SK-N-SH (cell line): ENCODE data around the gene CCSER1.

Experiments used
- EP300 ChIP-seq, 2 experiments: IDR thresholded peaks; 2 replicates each; pipeline versions ENCODE4 v1.4.0 to v1.6.1; 2012; ENCODE audit warnings: borderline replicate concordance in 1 of 2, low read depth in 1 of 2, low read length in 1 of 2
- GABPA ChIP-seq: IDR thresholded peaks from 2 replicates; pipeline ENCODE4 v1.4.0; 2012; ENCODE audit warnings: low read depth, mild to moderate bottlenecking
- MXI1 ChIP-seq: IDR thresholded peaks from 2 replicates; pipeline ENCODE4 v1.6.1; 2012; ENCODE audit warnings: mild to moderate bottlenecking, low read depth, low read length, improper control_type of control experiment
- POLR2AphosphoS5 ChIP-seq: IDR thresholded peaks from 2 replicates; pipeline ENCODE4 v1.6.1; 2012; ENCODE audit warnings: low read depth, low read length
- RXRA ChIP-seq: IDR thresholded peaks from 2 replicates; pipeline ENCODE4 v1.4.0; 2012; ENCODE audit warnings: low read depth, mild to moderate bottlenecking, borderline replicate concordance
- SIN3A ChIP-seq: IDR thresholded peaks from 2 replicates; pipeline ENCODE4 v1.6.1; 2012; ENCODE audit warnings: low read depth, mild to moderate bottlenecking, low read length, moderate library complexity, borderline replicate concordance
- TF ChIP-seq, protein P1 (sequence below): fragments of 200-600 bp; sonication (generic); IDR thresholded peaks from 2 replicates; pipeline ENCODE4 v1.6.1; 2017; ENCODE audit warnings: antibody characterized with exemption, mild to moderate bottlenecking, moderate library complexity
- TF ChIP-seq, protein P2 (sequence below): fragments of 150-350 bp; IDR thresholded peaks from 2 replicates; pipeline ENCODE4 v1.6.1; 2016; ENCODE audit warnings: mild to moderate bottlenecking, low read depth, low read length
- TF ChIP-seq, protein P3 (sequence below): IDR thresholded peaks from 2 replicates; pipeline ENCODE4 v1.4.0; 2012; ENCODE audit warnings: low read depth, borderline replicate concordance

DNA sequence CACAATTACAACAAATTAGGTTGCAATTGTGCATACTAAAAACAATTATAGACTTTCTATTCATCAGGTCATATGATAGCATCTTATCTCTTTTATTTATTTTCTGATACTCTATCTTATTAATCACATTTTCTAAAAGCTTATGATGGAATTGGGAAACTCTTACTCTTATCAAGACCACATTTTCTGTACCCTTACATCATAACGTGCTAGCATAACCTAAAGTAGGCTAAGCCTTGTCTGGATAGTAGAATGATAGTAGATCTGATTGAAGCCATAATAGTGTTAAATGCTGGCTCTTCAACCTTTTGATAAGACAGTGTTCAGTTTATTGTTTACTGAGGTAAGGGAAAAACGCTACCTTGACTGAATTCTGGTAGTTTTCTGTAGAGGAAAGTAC lies 294.0 kb downstream of the CCSER1 start:
- TF ChIP-seq, protein P1, sequence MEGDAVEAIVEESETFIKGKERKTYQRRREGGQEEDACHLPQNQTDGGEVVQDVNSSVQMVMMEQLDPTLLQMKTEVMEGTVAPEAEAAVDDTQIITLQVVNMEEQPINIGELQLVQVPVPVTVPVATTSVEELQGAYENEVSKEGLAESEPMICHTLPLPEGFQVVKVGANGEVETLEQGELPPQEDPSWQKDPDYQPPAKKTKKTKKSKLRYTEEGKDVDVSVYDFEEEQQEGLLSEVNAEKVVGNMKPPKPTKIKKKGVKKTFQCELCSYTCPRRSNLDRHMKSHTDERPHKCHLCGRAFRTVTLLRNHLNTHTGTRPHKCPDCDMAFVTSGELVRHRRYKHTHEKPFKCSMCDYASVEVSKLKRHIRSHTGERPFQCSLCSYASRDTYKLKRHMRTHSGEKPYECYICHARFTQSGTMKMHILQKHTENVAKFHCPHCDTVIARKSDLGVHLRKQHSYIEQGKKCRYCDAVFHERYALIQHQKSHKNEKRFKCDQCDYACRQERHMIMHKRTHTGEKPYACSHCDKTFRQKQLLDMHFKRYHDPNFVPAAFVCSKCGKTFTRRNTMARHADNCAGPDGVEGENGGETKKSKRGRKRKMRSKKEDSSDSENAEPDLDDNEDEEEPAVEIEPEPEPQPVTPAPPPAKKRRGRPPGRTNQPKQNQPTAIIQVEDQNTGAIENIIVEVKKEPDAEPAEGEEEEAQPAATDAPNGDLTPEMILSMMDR, result no peak
- TF ChIP-seq SIN3A (no peak), EP300 (IDR thresholded peaks at IDR 0.05; ENCODE audit: borderline replicate concordance in 1 of 2, low read depth in 1 of 2, low read length in 1 of 2) (no peak), POLR2AphosphoS5 (no peak), GABPA (no peak), RXRA (no peak), MXI1 (no peak)
- TF ChIP-seq, protein P2, sequence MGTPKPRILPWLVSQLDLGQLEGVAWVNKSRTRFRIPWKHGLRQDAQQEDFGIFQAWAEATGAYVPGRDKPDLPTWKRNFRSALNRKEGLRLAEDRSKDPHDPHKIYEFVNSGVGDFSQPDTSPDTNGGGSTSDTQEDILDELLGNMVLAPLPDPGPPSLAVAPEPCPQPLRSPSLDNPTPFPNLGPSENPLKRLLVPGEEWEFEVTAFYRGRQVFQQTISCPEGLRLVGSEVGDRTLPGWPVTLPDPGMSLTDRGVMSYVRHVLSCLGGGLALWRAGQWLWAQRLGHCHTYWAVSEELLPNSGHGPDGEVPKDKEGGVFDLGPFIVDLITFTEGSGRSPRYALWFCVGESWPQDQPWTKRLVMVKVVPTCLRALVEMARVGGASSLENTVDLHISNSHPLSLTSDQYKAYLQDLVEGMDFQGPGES, result no peak
- TF ChIP-seq, protein P3, sequence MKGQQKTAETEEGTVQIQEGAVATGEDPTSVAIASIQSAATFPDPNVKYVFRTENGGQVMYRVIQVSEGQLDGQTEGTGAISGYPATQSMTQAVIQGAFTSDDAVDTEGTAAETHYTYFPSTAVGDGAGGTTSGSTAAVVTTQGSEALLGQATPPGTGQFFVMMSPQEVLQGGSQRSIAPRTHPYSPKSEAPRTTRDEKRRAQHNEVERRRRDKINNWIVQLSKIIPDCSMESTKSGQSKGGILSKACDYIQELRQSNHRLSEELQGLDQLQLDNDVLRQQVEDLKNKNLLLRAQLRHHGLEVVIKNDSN, result no peak
